IPS-18a (cell line): ENCODE results near the gene PDE4D.

ENCODE experiments used
- H3K27ac ChIP-seq: one replicate; pipeline ENCODE4 v1.5.1; 2013; ENCODE audit warnings: low read length
- H3K27me3 ChIP-seq: one replicate; pipeline ENCODE4 v1.6.1; 2013; ENCODE audit warnings: mild to moderate bottlenecking, low read length; ENCODE audit not compliant: control insufficient read depth, insufficient read depth
- H3K36me3 ChIP-seq: one replicate; pipeline ENCODE4 v1.6.1; 2013; ENCODE audit warnings: low read depth, low read length; ENCODE audit not compliant: control insufficient read depth
- H3K4me1 ChIP-seq: one replicate; pipeline ENCODE4 v1.6.1; 2013; ENCODE audit warnings: low read depth, low read length; ENCODE audit not compliant: control insufficient read depth
- H3K4me3 ChIP-seq: one replicate; pipeline ENCODE4 v1.5.1; 2013; ENCODE audit warnings: low read length
- H3K9ac ChIP-seq: one replicate; pipeline ENCODE4 v1.6.1; 2013; ENCODE audit warnings: mild to moderate bottlenecking, low read length, moderate library complexity
- H3K9me3 ChIP-seq: one replicate; pipeline ENCODE4 v1.6.1; 2013; ENCODE audit warnings: low read depth, low read length; ENCODE audit not compliant: control insufficient read depth

PDE4D gene

DNA sequence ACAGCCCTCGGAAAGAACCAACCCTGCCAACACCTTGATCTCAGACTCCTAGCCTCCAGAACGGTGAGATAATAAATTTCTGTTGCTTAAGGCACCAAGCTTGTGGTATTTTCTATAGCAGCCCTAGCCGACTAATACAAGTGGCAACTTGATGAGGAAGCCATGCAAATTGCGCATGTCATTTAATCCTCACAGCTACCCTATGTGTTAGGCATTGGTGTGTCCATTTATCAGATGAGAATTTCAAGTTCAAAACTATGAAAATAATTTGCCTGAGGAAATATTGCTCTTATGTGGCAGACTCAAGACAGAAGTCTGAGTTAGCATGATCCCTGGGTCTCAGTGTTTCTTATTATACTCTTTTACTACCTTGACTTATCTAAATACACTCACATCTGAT is 264.0 kb downstream of the PDE4D start:
- Histone ChIP-seq H3K9ac (no peak overlapping the region), H3K36me3 (no peaks in the 10 kb centered on the region), H3K27ac (no peak overlapping the region), H3K4me1 (no peaks in the 10 kb centered on the region), H3K9me3 (no peaks in the 10 kb centered on the region), H3K27me3 (no peaks in the 10 kb centered on the region), H3K4me3 (no peak overlapping the region)

DNA sequence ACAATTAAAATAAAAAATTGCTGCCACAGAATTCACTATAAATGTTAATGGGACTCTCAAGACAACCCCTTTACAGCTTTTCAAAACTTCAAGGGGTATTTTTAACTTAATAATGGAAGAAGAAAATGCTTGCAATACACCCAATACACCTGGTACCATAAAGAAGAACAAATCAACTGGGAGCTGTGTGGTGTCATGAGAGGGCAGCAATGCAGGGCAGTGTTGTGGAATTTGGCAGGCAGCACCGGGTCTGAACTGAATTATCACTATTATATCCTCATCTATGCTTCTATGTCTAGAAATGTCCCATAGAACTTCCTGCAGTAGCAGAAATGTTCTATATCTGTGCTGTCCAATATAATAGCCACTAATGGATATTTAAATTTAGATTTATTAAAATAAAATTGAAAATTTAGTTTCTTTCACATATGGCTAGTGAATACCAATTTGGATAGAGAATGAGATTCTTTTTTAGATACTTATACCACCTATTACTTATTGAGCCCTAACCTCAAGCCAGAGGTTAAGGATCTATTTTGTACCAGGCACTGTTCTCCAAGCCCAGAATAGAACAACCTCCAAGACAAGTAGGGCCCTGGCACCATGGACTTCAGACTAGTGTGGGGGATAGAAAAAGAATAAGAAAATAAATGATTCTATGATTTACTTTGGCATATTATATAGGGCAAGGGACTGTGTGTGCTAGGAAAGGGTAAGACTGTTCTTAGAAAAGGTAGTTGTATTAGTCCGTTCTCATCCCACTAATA is 265.3 kb downstream of the PDE4D start:
- H3K9me3 ChIP-seq: no peaks in the 10 kb centered on the region
- H3K4me3 ChIP-seq: no peak overlapping the region

DNA sequence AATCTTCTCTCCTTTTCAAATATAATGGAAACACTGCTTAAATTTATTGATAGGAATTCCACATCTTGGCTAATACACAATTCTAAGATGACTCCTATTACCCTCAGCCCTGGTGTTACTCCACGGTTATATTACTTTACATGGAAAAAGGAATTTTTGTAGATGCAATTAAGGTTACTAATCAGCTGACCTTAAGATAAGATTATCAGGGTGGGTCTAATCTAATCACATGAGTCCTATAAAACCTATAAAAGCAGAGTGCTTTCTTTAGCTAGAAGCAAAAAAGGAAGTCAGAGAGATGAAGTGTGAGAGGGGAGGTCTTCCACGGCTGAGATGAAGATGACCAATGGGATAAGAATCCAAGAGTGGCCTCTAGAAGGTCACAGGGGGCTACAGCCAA is 268.6 kb downstream of the PDE4D start:
- no peak overlapping the region for H3K27ac ChIP-seq
- no peak overlapping the region for H3K9ac ChIP-seq
- no peaks in the 10 kb centered on the region for H3K27me3 ChIP-seq
- no peak overlapping the region for H3K4me3 ChIP-seq
- no peaks in the 10 kb centered on the region for H3K4me1 ChIP-seq
- H3K9me3 ChIP-seq: no peaks in the 10 kb centered on the region
- no peaks in the 10 kb centered on the region for H3K36me3 ChIP-seq

More for the DNA sequence above, 265.3 kb downstream of the PDE4D start:
- Histone ChIP-seq H3K4me1 (no peaks in the 10 kb centered on the region), H3K27me3 (no peaks in the 10 kb centered on the region), H3K36me3 (no peaks in the 10 kb centered on the region), H3K27ac (no peak overlapping the region), H3K9ac (no peak overlapping the region)

DNA sequence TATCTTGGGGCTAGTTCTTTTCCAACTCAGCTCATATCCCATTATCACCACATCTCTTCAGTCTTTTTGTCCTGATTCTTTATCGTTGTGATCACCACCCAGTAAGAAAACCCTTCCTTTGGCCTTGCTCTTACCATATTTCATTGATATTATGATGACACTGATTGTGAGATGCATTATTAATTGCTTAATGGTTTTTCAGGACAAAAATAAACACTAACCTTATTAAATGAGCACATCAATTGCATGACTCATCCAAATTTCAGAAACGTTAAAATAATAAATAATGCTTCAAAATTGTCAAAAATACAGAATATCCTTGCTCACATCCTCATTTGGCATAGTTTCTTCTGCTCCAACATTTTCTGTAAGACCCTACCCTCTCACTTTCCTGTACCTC is 270.7 kb downstream of the PDE4D start:
- Histone ChIP-seq H3K4me3 (no peak overlapping the region), H3K4me1 (peaks cover 6% of the 10 kb centered on the region), H3K36me3 (no peaks in the 10 kb centered on the region), H3K27ac (no peak overlapping the region), H3K9ac (no peak overlapping the region), H3K27me3 (no peaks in the 10 kb centered on the region), H3K9me3 (no peaks in the 10 kb centered on the region)

DNA sequence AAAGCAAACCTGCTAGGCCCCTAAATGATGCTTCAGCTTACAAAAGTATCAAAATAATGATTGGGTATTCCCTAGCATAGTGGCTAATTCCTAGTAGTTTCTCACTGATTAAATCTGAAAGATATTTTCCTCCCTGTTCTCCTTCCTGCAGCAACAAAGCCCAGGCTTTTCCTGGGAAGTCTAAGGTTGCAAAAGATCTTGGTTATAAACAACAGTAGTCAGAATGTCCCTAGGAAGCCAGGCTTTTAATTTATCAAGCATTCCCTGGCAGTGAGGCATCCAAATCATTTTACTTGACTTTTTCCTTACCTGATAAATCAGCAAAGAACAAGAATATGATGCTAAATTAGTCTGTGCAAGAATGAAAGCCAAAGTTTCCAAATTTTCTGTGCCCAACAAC is 272.0 kb downstream of the PDE4D start:
- Histone ChIP-seq H3K36me3 (no peaks in the 10 kb centered on the region), H3K4me1 (peaks cover 6% of the 10 kb centered on the region), H3K27me3 (no peaks in the 10 kb centered on the region), H3K4me3 (no peak overlapping the region), H3K9ac (no peak overlapping the region), H3K9me3 (no peaks in the 10 kb centered on the region), H3K27ac (no peak overlapping the region)

DNA sequence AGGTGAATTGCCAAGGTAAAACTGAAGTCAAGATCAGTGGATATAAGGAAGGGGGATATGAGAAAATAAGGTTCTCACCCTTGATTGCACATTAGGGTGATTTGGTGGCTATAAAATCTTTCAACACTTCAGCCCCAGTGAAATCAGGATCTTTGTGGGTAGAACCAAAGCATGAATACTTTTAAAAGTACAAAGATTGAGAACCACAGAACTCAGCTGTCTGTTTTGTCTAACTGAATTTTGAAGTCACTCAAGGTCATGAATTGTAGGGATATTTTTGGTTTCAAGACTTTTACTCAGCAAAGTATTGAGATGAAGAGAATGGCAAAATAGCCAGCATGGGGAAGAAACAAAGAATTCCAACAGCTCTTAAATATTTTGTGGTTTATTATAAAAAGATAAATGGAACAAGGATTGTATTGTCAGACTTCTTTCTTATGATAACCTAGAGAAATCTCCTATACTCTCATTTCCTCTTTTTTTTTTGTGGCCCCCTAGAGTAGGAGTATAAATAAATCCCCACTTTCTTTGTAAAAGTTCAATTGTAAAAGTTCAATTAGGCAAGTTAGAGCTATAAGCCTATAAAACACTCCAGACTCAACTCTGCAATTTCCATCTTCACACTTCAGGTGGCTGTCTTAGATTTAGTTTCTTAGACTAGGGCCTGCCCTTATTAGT is 272.9 kb downstream of the PDE4D start:
- H3K27ac ChIP-seq: no peak overlapping the region
- no peak overlapping the region for H3K4me3 ChIP-seq
- no peak overlapping the region for H3K9ac ChIP-seq

DNA sequence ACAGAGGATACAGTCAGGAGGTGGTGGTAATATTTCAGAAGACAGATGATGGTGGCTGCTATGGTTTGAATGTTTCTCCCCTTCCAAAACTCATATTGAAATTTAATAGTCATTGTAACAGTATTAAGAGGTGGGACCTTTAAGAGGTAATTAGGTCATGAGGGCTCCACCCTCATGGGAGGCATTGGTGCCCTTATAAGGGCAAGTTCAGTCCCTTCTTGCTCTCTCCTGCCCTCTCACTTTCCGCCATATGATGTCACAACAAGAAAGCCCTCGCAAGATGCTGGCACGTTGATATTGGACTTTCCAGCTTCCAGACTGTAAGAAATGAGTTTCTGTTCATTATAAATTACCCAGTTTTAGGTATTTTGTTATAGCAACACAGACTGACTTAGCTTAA is 274.9 kb downstream of the PDE4D start:
- Histone ChIP-seq H3K9me3 (no peaks in the 10 kb centered on the region), H3K9ac (no peak overlapping the region), H3K36me3 (no peaks in the 10 kb centered on the region), H3K4me1 (peaks cover 11% of the 10 kb centered on the region), H3K27me3 (no peaks in the 10 kb centered on the region), H3K4me3 (no peak overlapping the region), H3K27ac (no peak overlapping the region)

More for the DNA sequence above, 272.9 kb downstream of the PDE4D start:
- Histone ChIP-seq H3K27me3 (no peaks in the 10 kb centered on the region), H3K36me3 (no peaks in the 10 kb centered on the region), H3K4me1 (peaks cover 6% of the 10 kb centered on the region), H3K9me3 (no peaks in the 10 kb centered on the region)

DNA sequence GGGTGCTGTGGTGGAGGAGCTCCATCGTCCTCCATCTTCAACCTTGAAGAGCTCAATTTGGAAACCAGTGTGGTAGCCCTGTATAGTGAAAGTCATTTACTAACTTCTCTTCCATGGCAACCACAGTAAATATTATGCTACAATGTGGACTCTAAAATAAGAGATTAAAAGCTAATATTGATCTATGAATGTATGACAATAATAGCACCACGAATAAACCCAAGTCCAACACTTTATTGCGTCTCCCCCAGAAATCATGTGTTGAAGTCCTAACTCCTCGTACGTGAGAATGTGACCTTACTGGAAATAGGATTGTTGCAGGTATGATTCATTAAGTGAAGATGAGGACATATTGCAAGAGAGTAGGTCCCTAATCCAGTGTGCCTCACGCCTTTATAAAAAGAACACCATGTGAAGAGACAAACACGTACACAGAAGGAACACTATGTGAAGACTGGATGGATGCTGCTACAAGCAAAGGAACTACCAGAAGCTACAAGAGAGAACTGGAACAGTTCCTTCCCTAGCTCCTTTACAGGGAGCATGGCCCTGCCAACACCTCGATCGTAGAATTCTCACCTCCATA is 276.2 kb downstream of the PDE4D start:
- Histone ChIP-seq H3K4me1 (peaks cover 11% of the 10 kb centered on the region), H3K9me3 (no peaks in the 10 kb centered on the region), H3K27me3 (no peaks in the 10 kb centered on the region), H3K9ac (no peak overlapping the region), H3K4me3 (no peak overlapping the region), H3K36me3 (no peaks in the 10 kb centered on the region), H3K27ac (no peak overlapping the region)

DNA sequence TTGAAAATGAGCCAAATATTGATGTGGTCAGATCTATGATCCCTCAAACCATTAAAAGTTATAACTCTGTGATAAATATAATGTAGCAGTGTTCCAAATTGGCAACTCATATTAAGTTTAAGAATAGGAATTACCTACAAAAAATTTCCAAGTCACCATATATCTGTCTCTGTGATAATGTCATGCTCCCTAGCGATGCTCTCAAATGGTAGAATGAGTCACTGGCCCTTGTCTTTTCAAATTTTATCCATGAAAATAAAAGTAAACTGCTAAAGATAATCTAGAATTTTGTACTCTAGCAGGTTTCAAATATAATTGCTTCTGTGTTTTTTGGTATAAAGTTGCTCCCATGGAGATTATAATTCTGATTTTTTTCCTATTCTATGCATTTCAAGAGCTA is 277.1 kb downstream of the PDE4D start:
- no peak overlapping the region for H3K27ac ChIP-seq
- no peaks in the 10 kb centered on the region for H3K9me3 ChIP-seq
- H3K27me3 ChIP-seq: no peaks in the 10 kb centered on the region
- H3K4me3 ChIP-seq: no peak overlapping the region
- H3K36me3 ChIP-seq: no peaks in the 10 kb centered on the region
- no peak overlapping the region for H3K9ac ChIP-seq
- H3K4me1 ChIP-seq: peaks cover 11% of the 10 kb centered on the region

DNA sequence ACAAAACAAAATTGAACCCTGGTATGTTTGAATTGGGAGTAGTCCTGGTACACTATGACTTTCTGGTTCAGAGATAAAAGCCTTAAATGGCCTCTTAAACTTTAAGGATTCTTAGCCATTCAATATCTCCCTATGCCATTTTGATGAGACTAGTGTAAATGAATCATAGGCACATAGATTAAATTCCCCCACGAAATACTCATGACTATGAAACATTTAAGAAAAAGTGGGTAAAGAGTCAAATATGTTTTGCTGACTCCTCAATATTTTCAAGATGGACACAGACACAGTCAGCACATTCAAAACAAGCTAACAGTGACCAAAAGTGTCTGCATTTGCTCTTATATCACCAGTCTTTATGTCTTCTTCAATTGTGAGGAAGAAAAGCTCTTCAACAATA is 278.3 kb downstream of the PDE4D start:
- Histone ChIP-seq H3K27ac (no peak overlapping the region), H3K36me3 (no peaks in the 10 kb centered on the region), H3K9me3 (no peaks in the 10 kb centered on the region), H3K27me3 (no peaks in the 10 kb centered on the region), H3K4me1 (peaks cover 11% of the 10 kb centered on the region), H3K4me3 (no peak overlapping the region), H3K9ac (no peak overlapping the region)

DNA sequence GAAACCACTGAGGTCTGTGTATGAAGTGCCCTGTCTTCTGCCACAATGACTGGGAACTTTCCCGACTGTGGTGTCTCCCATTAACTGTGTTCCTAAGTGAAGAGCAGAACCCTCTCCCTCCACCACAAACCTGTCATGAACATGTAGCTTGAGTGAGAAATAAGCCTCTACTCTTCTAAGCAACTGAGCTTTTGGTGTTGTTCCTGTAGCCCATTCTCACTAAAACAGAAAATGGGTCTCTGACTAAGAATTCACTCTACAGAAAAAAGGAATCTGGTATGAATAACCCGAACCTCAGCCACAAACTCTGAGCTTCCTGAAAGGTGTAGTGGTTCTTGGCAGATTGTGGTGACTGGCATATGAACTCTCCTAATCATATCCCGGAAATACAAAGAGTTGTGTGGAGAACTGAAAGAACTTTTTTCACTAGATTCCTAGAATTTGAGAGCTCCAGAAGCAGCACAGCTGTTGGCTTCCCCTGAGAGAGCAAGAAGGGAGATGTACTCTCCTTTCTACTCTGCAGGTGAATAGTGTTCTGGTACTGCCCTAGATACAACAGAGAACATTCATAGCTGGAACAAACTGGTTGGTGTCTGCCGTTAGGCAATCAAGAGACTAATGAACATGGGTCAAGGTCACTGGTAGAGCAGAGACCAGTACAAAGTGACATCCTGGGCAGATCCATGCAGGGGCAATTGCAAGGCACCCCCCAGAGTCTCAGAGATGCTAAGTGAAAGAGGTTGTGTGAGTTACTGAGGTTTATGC is 283.8 kb downstream of the PDE4D start:
- H3K4me1 ChIP-seq: peaks cover 7% of the 10 kb centered on the region
- H3K27ac ChIP-seq: no peak overlapping the region
- no peaks in the 10 kb centered on the region for H3K36me3 ChIP-seq
- H3K27me3 ChIP-seq: no peaks in the 10 kb centered on the region
- H3K4me3 ChIP-seq: no peak overlapping the region
- H3K9me3 ChIP-seq: no peaks in the 10 kb centered on the region
- no peak overlapping the region for H3K9ac ChIP-seq
